DOHH2 (cell line): ENCODE measurements around the gene SNTA1.

Experiments
- EZH2phosphoT487 ChIP-seq: fragments of 200-600 bp; sonication (generic); IDR thresholded peaks from 2 replicates; pipeline ENCODE4 v1.6.1; 2017; ENCODE audit warnings: borderline replicate concordance, mild to moderate bottlenecking, antibody characterized with exemption, low read length, moderate library complexity, mixed read lengths
- TF ChIP-seq, protein P1 (sequence below): fragments of 200-600 bp; sonication (generic); IDR thresholded peaks from one replicate; pipeline ENCODE4 v1.5.1; 2014; ENCODE audit warnings: antibody characterized with exemption, mild to moderate bottlenecking, low read depth, low read length; ENCODE audit not compliant: poor library complexity, severe bottlenecking

DNA sequence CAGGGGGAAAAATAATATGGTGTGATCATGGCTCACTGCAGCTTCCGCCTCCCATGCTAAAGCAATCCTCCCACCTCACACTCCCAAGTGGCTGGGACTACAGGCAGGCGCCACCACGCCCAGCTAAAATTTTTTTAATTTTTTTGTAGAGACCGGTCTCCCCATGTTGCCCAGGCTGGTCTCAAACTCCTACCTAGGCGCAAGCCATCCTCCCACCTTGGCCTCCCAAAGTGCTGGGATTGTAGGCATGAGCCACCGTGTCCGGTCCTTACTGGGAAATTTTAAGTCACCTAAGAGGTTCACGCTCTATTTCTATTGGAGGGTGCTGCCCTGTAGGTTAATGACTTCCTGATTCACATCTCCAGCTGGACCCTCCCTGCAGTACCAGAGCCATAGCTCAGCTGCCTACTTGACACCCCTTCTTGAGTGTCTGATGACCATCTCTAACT lies 41.6 kb downstream of the SNTA1 start:
- TF ChIP-seq, protein P1, sequence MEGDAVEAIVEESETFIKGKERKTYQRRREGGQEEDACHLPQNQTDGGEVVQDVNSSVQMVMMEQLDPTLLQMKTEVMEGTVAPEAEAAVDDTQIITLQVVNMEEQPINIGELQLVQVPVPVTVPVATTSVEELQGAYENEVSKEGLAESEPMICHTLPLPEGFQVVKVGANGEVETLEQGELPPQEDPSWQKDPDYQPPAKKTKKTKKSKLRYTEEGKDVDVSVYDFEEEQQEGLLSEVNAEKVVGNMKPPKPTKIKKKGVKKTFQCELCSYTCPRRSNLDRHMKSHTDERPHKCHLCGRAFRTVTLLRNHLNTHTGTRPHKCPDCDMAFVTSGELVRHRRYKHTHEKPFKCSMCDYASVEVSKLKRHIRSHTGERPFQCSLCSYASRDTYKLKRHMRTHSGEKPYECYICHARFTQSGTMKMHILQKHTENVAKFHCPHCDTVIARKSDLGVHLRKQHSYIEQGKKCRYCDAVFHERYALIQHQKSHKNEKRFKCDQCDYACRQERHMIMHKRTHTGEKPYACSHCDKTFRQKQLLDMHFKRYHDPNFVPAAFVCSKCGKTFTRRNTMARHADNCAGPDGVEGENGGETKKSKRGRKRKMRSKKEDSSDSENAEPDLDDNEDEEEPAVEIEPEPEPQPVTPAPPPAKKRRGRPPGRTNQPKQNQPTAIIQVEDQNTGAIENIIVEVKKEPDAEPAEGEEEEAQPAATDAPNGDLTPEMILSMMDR = no peak
- no peak for TF ChIP-seq EZH2phosphoT487
